ENCODE data around the gene GADD45GIP1.
A peak's percentile ranks its signal among the peaks of the same experiment; 100 is the strongest.
"Not testable (repeated sequence)": the region's sequence is repeated elsewhere in the genome, so short reads cannot be mapped to it uniquely, and the experiment has no call there.

Gene GADD45GIP1

DNA sequence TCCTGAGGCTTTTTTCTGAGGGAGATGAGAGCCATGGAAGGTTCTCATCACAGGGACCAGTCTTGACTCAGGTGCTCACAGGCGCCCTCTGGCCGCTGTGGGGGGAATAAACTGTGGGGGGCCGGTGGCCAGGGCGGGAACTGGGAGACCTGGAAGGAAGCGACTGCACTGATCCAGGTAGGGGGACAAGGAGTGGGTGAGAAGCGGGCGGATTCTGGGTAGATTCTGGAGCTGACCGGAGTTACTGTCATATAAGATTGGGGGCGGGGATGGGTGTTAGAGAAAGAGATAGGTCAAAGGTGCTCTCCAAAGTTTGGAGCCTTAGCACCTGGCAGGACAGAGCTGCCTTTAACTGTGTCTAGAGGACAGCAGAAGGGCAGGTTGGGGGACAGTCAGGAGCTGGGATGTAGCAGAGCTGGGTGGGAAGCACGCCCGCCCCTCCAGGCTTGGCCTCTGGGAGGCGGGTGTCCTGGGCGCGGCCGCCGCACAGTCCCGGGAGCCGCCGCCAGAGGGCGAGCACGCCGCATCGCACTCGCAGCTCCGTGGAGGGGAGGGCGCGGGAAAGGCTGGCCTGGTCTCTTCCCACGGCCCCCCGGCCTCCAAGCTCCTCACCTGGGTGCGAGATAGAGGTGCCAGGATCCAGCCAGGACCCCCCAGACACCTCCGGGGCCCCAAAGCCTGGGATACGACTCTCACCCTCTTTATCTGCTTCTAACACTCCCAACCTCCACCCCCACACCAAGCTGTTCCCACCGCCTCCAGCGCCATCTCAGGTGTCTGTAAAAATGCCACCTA, 8.2 kb upstream of the GADD45GIP1 start:
- peak; percentile 57 to 62 for DNase-seq (ENCODE audit: low read depth in 2 of 2, low spot score in 1 of 2)

DNA sequence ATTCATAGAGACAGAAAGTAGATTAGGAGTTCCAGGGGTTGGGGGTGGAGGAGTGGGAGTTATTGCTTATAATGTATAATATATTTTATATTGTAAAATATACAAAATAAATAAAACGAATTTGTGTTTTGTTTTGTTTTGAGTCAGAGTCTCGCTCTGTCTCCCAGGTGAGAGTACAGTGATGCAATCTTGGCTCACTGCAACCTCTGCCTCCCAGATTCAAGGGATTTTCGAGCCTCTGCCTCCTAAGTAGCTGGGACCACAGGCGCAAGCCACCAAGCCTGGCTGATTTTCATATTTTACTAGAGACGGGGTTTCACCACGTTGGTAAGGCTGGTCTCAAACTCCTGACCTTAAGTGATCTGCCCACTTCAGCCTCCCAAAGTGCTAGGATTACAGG, 2.5 kb upstream of the GADD45GIP1 start:
- no peak for DNase-seq (ENCODE audit: low read depth in 2 of 2, low spot score in 1 of 2)

DNA sequence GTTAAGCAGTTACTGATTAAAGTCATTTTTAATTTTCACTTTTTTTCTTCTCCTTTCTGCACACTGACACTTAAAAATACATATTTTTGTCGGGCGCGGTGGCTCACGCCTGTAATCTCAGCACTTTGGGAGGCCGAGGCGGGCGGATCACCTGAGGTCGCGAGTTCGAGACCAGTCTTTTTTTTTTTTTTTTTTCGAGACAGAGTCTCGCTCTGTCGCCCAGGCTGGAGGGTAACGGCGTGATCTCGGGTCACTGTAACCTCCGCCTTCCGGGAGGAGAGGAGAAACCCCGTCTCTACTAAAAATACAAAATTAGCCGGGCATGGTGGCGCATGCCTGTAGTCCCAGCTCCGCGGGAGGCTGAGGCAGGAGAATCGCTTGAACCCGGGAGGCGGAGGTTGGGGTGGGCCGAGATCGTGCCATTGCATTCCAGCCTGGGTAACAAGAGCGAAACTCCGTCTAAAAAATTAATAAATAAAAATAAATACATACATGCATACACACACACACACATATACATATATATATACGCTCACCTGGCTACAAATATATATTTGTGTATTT, 448 bp upstream of the GADD45GIP1 start:
- not testable (repeated sequence) for DNase-seq (ENCODE audit: low read depth in 2 of 2, low spot score in 1 of 2)

GRCh38 chr19:12955996-12956395, 1.0 kb downstream of the GADD45GIP1 start:
- DNase-seq (ENCODE audit: low read depth in 2 of 2, low spot score in 1 of 2) = no peak

DNA sequence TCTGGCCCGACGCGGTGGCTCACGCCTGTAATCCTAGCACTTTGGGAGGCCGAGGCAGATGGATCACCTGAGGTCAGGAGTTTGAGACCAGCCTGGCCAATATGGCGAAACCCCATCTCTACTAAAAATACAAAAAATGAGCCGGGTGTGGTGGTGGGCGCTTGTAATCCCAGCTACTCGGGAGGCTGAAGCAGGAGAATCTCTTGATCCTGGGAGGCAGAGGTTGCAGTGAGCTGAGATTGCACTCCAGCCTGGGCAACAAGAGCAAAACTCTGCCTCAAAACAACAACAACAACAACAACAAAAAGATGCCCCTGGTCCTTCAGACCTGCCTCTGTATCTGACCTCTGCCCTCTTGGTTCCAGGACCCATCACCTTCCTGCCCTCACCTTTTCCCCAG, 1.4 kb downstream of the GADD45GIP1 start:
- not testable (repeated sequence) for DNase-seq (ENCODE audit: low read depth in 2 of 2, low spot score in 1 of 2)

DNA sequence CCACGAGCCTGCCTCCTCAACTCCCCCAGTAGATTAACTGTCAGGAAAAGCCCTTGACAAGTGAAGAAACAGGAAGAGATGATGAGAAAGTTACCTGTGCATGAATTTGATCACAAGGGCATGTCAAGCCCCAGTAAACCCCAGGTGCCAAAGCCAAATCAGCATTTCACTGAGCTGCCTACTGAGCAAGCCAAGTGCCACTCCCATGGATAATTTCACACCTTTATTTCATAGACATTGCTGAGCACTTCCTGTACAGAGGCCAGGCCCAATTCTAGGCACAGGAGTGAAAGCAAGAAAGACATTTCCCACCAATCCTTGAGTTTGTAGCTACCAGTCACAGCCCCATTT, 2.4 kb downstream of the GADD45GIP1 start:
- DNase-seq (ENCODE audit: low read depth in 2 of 2, low spot score in 1 of 2) = no peak

- DNase-seq (ENCODE audit: low read depth in 2 of 2, low spot score in 1 of 2) = no peak
These were observed 3.0 kb downstream of the GADD45GIP1 start for GRCh38 chr19:12953799-12954611.

DNA sequence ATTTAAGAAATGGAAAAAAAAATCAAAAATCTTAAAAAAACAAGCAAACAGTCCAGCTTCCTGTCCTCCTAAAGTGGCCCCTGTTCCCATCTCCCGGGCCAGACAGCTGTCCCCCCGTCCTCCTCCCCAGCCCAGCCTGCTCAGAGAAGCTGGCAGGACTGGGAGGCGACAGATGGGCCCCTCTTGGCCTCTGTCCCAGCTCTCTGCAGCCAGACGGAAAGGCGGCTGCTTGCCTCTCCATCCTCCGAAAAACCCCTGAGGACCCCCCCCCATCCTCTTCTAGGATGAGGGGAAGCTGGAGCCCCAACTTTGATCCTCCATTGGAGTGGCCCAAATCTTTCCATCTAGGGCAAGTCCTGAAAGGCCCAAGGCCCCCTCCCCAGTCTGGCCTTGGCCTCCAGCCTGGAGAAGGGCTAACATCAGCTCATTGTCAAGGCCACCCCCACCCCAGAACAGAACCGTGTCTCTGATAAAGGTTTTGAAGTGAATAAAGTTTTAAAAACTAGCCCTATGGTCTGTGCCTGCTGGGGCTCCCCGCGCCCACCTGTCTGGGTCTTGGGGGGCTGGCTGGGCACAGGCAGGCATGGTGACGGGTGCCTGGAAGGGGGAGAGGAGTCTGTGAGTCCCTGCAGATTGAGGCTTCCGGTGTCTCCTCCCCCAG, 3.8 kb downstream of the GADD45GIP1 start:
- no peak for DNase-seq (ENCODE audit: low read depth in 2 of 2, low spot score in 1 of 2)

DNA sequence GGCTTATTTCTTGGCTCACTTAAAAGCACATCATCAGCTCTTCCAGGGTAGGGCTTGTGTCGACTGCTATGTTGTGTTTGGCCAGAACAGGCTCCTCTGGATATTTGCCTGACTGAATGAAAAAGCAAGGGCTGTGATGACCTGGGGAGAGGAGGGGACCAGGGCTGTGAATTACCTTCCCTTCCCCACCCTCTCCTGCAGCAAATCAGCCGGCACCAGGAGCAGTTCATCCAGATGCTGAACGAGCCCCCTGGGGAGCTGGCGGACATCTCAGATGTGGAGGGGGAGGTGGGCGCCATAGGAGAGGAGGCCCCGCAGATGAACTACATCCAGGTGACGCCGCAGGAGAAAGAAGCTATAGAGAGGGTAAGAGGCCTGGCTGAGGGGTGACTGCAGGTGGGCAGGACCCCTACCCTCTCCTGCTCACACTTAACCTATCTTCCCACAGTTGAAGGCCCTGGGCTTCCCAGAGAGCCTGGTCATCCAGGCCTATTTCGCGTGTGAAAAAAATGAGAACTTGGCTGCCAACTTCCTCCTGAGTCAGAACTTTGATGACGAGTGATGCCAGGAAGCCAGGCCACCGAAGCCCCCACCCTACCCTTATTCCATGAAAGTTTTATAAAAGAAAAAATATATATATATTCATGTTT, 4.4 kb downstream of the GADD45GIP1 start:
- DNase-seq (ENCODE audit: low read depth in 2 of 2, low spot score in 1 of 2) = no peak

DNA sequence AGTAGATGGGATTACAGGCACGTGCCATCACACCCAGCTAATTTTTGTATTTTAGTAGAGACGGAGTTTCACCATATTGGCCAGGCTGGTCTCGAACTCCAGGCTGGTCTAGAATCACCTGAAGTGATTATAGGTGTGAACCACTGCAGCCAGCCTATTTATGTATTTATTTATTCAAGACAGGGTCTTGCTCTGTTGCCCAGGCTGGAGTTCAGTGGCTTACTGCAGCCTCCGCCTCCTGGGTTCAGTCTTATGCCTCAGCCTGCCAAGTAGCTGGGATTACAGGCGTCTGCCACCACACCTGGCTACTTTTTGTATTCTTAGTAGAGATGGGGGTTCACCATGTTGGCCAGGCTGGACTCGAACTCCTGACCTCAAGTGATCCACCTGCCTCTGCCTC, 5.0 kb downstream of the GADD45GIP1 start:
- not testable (repeated sequence) for DNase-seq (ENCODE audit: low read depth in 2 of 2, low spot score in 1 of 2)

GRCh38 chr19:12949363-12950283, 7.4 kb downstream of the GADD45GIP1 start:
- DNase-seq (ENCODE audit: low read depth in 2 of 2, low spot score in 1 of 2) = no peak

- DNase-seq (ENCODE audit: low read depth in 2 of 2, low spot score in 1 of 2) = no peak
These were observed 8.2 kb downstream of the GADD45GIP1 start for GRCh38 chr19:12948612-12949362.

GRCh38 chr19:12947702-12948611, 9.1 kb downstream of the GADD45GIP1 start:
- DNase-seq (ENCODE audit: low read depth in 2 of 2, low spot score in 1 of 2) = no peak

GRCh38 chr19:12946731-12947496, 10.1 kb downstream of the GADD45GIP1 start:
- no peak for DNase-seq (ENCODE audit: low read depth in 2 of 2, low spot score in 1 of 2)

DNA sequence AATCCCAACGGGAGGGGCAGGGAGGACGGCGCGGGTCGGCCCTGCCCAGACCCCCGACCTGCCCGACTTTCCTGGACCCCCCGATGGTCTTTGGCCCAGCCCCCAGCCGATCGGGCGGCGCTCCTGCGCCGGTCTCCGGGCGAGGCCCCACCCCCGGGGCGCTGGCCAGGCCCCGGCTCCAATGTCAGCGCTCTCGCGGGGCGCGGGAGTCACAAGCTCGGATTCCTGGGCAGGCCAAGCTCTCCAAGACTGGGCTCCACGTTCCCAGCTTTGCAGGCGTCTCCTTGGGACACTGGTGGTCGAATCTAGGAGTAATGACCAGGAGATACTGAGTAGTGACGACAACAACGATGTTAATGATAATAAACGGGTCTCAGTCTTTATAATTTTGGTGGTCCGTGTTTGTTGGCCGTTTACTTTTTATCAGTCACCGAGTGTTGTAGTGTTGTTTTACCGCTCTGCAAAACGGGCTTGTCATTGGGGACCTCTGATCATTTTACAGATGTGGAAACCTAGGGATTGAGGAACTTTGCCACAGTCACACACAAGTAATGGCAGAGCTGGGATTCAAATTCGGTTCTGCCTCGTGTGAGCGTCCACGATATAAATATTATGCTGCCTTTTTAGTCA, 10.8 kb downstream of the GADD45GIP1 start:
- DNase-seq (ENCODE audit: low read depth in 2 of 2, low spot score in 1 of 2) = no peak

DNA sequence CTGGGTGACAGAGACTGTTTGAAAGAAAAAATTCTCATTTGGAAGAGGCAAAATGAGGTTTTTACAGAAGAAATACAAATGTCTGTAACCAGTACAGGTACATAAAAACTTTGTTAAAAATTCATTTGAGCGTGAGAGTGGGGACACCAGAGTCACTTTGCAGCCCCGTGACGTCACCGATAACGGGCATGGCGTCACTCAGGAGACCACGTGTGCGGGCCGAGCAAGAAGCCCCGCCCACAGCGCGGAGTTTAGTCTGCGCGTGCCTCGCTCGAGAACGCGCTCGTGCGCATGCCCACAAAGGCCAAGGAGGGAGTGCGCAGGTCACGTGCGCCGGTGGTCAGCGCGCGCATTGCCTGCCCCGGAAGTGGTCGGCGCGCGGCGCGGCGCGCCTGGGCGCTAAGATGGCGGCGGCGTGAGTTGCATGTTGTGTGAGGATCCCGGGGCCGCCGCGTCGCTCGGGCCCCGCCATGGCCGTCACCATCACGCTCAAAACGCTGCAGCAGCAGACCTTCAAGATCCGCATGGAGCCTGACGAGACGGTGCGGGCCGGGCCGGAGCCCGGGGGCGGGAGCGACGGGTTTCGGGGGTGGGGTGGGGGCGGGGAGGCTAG, 11.4 kb downstream of the GADD45GIP1 start, which contains the start of gene RAD23A:
RAD23A (plus strand) TSS at position 384 of the 613 bp plus-strand sequence; CDS start at position 471, 87 bp downstream.
- DNase-seq (ENCODE audit: low read depth in 2 of 2, low spot score in 1 of 2) = peak; percentile 95

All from stimulated activated CD8-positive, alpha-beta memory T cell treated with anti-CD3 and anti-CD28 coated beads, Interleukin-4, amount 100 ng/mL, for 4 hours (primary cell).